GM23338 (cell line): Measurements from ENCODE around the gene PIGU. TPM values are rescaled to one million over a fixed set of nuclear protein-coding genes. Genes with fewer than 3 reads are reported as not detected.

Experiments used
- ATAC-seq: fragments of 200-7000 bp; cut with Tn5 transposase; 3 replicates; pipeline ENCODE4 v1.9.1; 2020
- DNase-seq: peaks from one replicate; pipeline ENCODE4 v3.0.0-alpha.2; 2015; ENCODE audit warnings: low spot score
- H2AFZ ChIP-seq: fragments of 200-600 bp; sonication (generic); 2 replicates; pipeline ENCODE4 v1.8.0; 2016; ENCODE audit warnings: antibody characterized with exemption, mild to moderate bottlenecking, moderate library complexity
- H3F3A ChIP-seq: fragments of 200-600 bp; sonication (generic); replicated peaks from 2 replicates; pipeline ENCODE4 v1.8.0; 2017; ENCODE audit warnings: antibody characterized with exemption, mixed run types, low read depth
- H3K27ac ChIP-seq: fragments of 200-600 bp; sonication (generic); 2 replicates; pipeline ENCODE4 v1.6.1; 2016; ENCODE audit warnings: low read depth
- H3K27me3 ChIP-seq: fragments of 200-600 bp; sonication (generic); 2 replicates; pipeline ENCODE4 v1.8.0; 2016; ENCODE audit warnings: mild to moderate bottlenecking, mixed run types, moderate library complexity; ENCODE audit not compliant: insufficient read depth
- H3K36me3 ChIP-seq: fragments of 200-600 bp; sonication (generic); 2 replicates; pipeline ENCODE4 v1.8.0; 2016; ENCODE audit warnings: mild to moderate bottlenecking; ENCODE audit not compliant: insufficient read depth
- H3K4me1 ChIP-seq: fragments of 200-600 bp; sonication (generic); 2 replicates; pipeline ENCODE4 v1.8.0; 2016; ENCODE audit warnings: mild to moderate bottlenecking, moderate library complexity; ENCODE audit not compliant: insufficient read depth
- H3K4me2 ChIP-seq: fragments of 200-600 bp; sonication (generic); 2 replicates; pipeline ENCODE4 v1.7.1; 2017; ENCODE audit warnings: mixed run types
- H3K4me3 ChIP-seq: fragments of 200-600 bp; sonication (generic); 2 replicates; pipeline ENCODE4 v1.6.1; 2016; ENCODE audit warnings: mixed run types
- H3K79me2 ChIP-seq: fragments of 200-600 bp; sonication (generic); replicated peaks from 2 replicates; pipeline ENCODE4 v1.8.0; 2017; ENCODE audit warnings: mild to moderate bottlenecking; ENCODE audit not compliant: insufficient read depth
- H3K9me2 ChIP-seq: fragments of 200-600 bp; sonication (generic); 2 replicates; pipeline ENCODE4 v1.8.0; 2017; ENCODE audit not compliant: insufficient read depth
- H4K20me1 ChIP-seq: fragments of 200-600 bp; sonication (generic); replicated peaks from 2 replicates; pipeline ENCODE4 v1.8.0; 2017; ENCODE audit warnings: mild to moderate bottlenecking; ENCODE audit not compliant: insufficient read depth
- H3K27ac Mint-ChIP-seq: 2 replicates; pipeline ENCODE4 v1.8.0; 2020; ENCODE audit warnings: inconsistent platforms, mild to moderate bottlenecking, moderate library complexity, mixed read lengths
- H3K27me3 Mint-ChIP-seq: 3 replicates; pipeline ENCODE4 v1.8.0; 2022; ENCODE audit warnings: low read depth, mild to moderate bottlenecking, moderate library complexity, mixed read lengths, inconsistent platforms; ENCODE audit not compliant: insufficient read depth, poor library complexity
- H3K36me3 Mint-ChIP-seq: 3 replicates; pipeline ENCODE4 v1.8.0; 2021; ENCODE audit warnings: low read depth, mild to moderate bottlenecking, inconsistent platforms, moderate library complexity, mixed read lengths
- H3K4me1 Mint-ChIP-seq: 3 replicates; pipeline ENCODE4 v1.8.0; 2020; ENCODE audit warnings: mild to moderate bottlenecking, inconsistent platforms, mixed read lengths
- H3K4me3 Mint-ChIP-seq: 3 replicates; pipeline ENCODE4 v1.8.0; 2021; ENCODE audit warnings: moderate library complexity, mild to moderate bottlenecking, inconsistent platforms, mixed read lengths
- H3K9me3 Mint-ChIP-seq: 3 replicates; pipeline ENCODE4 v1.8.0; 2020; ENCODE audit warnings: moderate library complexity, mild to moderate bottlenecking, inconsistent platforms, mixed read lengths
- CREB1 ChIP-seq: fragments of 250-450 bp; sonication (Bioruptor Pico); IDR thresholded peaks from 2 replicates; pipeline ENCODE4 v1.5.0; 2020; ENCODE audit warnings: low read depth, mild to moderate bottlenecking, moderate library complexity
- EZH2 ChIP-seq: fragments of 200-600 bp; sonication (generic); IDR thresholded peaks from one replicate; pipeline ENCODE4 v1.8.0; 2017; ENCODE audit warnings: antibody characterized with exemption, mild to moderate bottlenecking, low read depth; ENCODE audit not compliant: unreplicated experiment
- JUNB ChIP-seq: IDR thresholded peaks from one replicate; pipeline ENCODE4 v1.6.1; 2016; ENCODE audit warnings: antibody characterized with exemption; ENCODE audit not compliant: unreplicated experiment
- NANOG ChIP-seq: IDR thresholded peaks from 2 replicates; pipeline ENCODE4 v1.6.1; 2016; ENCODE audit warnings: antibody characterized with exemption, borderline replicate concordance
- POLR2AphosphoS5 ChIP-seq: IDR thresholded peaks from 2 replicates; pipeline ENCODE4 v1.6.1; 2016; ENCODE audit warnings: antibody characterized with exemption, low read depth
- STAT1 ChIP-seq: IDR thresholded peaks from one replicate; pipeline ENCODE4 v1.6.1; 2016; ENCODE audit warnings: antibody characterized with exemption; ENCODE audit not compliant: unreplicated experiment
- ZNF114 ChIP-seq: fragments of 250-450 bp; sonication (Bioruptor Pico); IDR thresholded peaks from 2 replicates; pipeline ENCODE4 v1.5.0; 2020; ENCODE audit warnings: mild to moderate bottlenecking, moderate library complexity
- ZNF331 ChIP-seq: fragments of 250-450 bp; sonication (Bioruptor Pico); IDR thresholded peaks from 2 replicates; pipeline ENCODE4 v1.5.0; 2020; ENCODE audit warnings: low read depth, mild to moderate bottlenecking, moderate library complexity
- polyA plus RNA-seq: library from polyadenylated mRNA; unstranded; fragments of >200 nt; fragmentation: Nextera tagmentation; extraction: Ambion mirVana; gene quantifications from 2 replicates; pipeline ENCODE4 v1.2.1, GENCODE V29; 2016
- total RNA-seq: library from RNA; depleted of rRNA; stranded (reverse); fragments of >200 nt; shearing (Covaris generic); gene quantifications from 2 replicates; pipeline ENCODE4 v1.2.3, GENCODE V29; 2014
- TF ChIP-seq, protein P1 (sequence below), 2 experiments: fragments of 200-600 bp in 1 of 2; sonication (generic) in 1 of 2; conservative IDR thresholded peaks; 2 replicates each; pipeline versions ENCODE4 v1.5.1 to v1.6.1; 2016 to 2017; ENCODE audit warnings: antibody characterized with exemption in 2 of 2, low read depth in 2 of 2, mild to moderate bottlenecking in 2 of 2, moderate library complexity in 1 of 2
- TF ChIP-seq, protein P2 (sequence below): IDR thresholded peaks from one replicate; pipeline ENCODE4 v1.6.1; 2018; ENCODE audit warnings: antibody characterized with exemption; ENCODE audit not compliant: unreplicated experiment
- TF ChIP-seq, protein P3 (sequence below): IDR thresholded peaks from 2 replicates; pipeline ENCODE4 v1.6.1; 2016; ENCODE audit warnings: antibody characterized with exemption

PIGU gene
- total and polyA plus RNA-seq, 2 experiments from 2014 or later: 24.3 to 28.9 TPM

DNA sequence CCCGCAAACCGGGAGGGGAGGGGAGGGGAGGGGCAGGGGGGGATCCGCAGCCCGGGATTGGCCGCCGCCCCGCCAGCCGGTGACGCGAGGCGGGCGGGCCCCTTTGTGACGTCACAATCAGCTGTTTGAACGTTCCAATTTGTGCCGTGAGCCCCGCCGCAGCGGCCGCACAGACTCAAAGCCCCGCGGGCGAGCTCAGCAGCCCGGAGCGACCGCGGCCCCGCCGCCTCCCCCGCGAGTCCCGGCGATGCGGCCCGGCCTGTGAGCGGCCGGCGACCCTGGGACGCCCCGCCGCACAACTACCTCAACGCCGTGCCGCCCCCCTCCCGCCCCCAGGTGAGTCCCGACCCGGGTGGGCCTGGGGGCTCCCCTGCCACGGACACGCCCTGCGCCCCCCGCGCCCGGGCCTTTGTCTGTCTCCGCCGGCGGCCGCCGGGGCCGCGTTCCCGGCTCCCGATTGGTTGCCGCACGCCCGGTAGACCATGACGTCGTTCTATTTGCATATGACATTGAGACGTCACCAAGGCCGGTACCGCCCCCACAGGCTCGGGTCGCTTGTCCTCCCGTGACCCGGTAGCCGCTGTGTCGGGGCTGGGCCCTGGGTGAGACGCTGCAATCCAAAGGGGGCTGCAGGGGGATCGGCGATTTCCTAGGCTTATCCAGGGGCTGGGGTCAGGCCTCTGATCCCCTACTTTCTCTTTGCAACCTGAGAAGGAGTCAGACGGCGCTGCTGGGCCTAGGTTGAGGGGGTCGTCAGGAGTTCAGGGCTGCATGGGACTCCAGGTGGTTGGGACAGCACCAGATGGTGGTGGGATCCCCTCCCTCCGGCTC, 27.5 kb upstream of the PIGU start, which contains the start of gene TP53INP2:
TSS of gene TP53INP2 (plus strand) at position 168 of the 831 bp plus-strand sequence. CDS start 4,396 bp downstream, outside the sequence.
- H3K9me3 Mint-ChIP-seq: no peaks in the 10 kb centered on the region
- no peaks in the 10 kb centered on the region for H3K36me3 Mint-ChIP-seq
- peak; percentile 96 for DNase-seq
- peak within 1 kb of the TSS; percentile 92 for H3K4me2 ChIP-seq
- H3K79me2 ChIP-seq: no peaks in the 10 kb centered on the region
- H3K4me3 Mint-ChIP-seq: peak within 1 kb of the TSS; percentile 90
- H3K27me3 Mint-ChIP-seq: peaks cover 44% of the 10 kb centered on the region
- peak; percentile 97 for TF ChIP-seq CREB1 (CRISPR knock-in tag)
- TF ChIP-seq POLR2AphosphoS5: peak; percentile 24; the same call in 1 of the 2 replicates
- no peak for TF ChIP-seq EZH2
- peak within 1 kb of the TSS; percentile 96 for H3K27ac Mint-ChIP-seq
- peak within 1 kb of the TSS; percentile 99 for H2AFZ ChIP-seq
- H3K27me3 ChIP-seq: peaks cover 23% of the 10 kb centered on the region
- H3K4me3 ChIP-seq: peak within 1 kb of the TSS; percentile 97
- H3K4me1 Mint-ChIP-seq: peaks cover 15% of the 10 kb centered on the region
- peak; percentile 40 for ATAC-seq
- H3K4me1 ChIP-seq: peaks cover 12% of the 10 kb centered on the region; the same call in 1 of the 2 replicates
- H3F3A ChIP-seq: peaks cover 20% of the 10 kb centered on the region; the same call in 1 of the 2 replicates
- H3K36me3 ChIP-seq: no peaks in the 10 kb centered on the region
- no peaks in the 10 kb centered on the region for H3K9me2 ChIP-seq
- H3K27ac ChIP-seq: peak within 1 kb of the TSS; percentile 79
- H4K20me1 ChIP-seq: 0 out of 2 replicates have a peak, but pooled peaks cover 4% of the 10 kb centered on the region

DNA sequence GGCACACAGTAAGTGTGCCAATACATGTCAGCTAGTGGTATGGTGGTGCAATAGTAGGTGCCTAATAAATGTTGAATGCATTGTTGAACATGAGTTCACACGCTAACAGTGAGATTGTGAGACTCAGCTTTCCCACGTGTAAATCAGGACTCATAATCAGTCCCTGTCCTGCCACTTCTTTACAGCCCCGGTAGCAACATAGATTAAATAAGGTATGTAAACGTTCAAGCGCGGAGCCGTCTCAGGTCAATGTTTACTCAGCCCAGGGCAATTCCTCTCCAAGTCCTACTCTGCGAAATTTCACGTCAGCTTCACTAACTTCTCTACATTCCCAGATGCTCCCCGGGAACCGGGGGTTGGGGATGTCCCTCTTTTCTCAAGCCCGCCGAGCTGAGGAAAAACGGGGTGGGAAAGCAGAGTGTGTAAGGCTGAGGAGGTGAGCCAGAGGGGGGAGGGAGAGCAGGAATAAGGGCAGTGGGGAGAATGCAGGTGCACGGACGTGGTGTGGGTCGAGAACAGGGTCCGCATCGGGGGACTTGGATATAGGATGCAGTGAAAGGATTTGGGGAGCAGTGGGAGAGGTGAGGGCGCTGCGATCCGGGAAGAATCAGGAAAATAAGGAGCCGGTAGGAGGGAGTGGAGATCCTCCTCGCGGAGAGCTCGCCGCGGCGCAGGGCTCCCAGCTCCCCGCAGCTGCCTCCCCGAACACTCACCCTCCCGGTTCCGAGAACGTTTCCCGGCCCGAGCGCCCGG, 26.7 kb upstream of the PIGU start:
- no peak overlapping the region; the same call in 1 of the 2 replicates for H3K27ac ChIP-seq
- TF ChIP-seq, protein P1, sequence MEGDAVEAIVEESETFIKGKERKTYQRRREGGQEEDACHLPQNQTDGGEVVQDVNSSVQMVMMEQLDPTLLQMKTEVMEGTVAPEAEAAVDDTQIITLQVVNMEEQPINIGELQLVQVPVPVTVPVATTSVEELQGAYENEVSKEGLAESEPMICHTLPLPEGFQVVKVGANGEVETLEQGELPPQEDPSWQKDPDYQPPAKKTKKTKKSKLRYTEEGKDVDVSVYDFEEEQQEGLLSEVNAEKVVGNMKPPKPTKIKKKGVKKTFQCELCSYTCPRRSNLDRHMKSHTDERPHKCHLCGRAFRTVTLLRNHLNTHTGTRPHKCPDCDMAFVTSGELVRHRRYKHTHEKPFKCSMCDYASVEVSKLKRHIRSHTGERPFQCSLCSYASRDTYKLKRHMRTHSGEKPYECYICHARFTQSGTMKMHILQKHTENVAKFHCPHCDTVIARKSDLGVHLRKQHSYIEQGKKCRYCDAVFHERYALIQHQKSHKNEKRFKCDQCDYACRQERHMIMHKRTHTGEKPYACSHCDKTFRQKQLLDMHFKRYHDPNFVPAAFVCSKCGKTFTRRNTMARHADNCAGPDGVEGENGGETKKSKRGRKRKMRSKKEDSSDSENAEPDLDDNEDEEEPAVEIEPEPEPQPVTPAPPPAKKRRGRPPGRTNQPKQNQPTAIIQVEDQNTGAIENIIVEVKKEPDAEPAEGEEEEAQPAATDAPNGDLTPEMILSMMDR (conservative IDR thresholded peaks at IDR 0.05; ENCODE audit: low read depth in 2 of 2): no peak
- TF ChIP-seq POLR2AphosphoS5 (no peak; the same call in 1 of the 2 replicates), CREB1 (CRISPR knock-in tag) (no peak), EZH2 (no peak), ZNF114 (no peak), STAT1 (no peak), JUNB (no peak), ZNF331 (CRISPR knock-in tag) (no peak), NANOG (no peak)
- TF ChIP-seq, protein P2, sequence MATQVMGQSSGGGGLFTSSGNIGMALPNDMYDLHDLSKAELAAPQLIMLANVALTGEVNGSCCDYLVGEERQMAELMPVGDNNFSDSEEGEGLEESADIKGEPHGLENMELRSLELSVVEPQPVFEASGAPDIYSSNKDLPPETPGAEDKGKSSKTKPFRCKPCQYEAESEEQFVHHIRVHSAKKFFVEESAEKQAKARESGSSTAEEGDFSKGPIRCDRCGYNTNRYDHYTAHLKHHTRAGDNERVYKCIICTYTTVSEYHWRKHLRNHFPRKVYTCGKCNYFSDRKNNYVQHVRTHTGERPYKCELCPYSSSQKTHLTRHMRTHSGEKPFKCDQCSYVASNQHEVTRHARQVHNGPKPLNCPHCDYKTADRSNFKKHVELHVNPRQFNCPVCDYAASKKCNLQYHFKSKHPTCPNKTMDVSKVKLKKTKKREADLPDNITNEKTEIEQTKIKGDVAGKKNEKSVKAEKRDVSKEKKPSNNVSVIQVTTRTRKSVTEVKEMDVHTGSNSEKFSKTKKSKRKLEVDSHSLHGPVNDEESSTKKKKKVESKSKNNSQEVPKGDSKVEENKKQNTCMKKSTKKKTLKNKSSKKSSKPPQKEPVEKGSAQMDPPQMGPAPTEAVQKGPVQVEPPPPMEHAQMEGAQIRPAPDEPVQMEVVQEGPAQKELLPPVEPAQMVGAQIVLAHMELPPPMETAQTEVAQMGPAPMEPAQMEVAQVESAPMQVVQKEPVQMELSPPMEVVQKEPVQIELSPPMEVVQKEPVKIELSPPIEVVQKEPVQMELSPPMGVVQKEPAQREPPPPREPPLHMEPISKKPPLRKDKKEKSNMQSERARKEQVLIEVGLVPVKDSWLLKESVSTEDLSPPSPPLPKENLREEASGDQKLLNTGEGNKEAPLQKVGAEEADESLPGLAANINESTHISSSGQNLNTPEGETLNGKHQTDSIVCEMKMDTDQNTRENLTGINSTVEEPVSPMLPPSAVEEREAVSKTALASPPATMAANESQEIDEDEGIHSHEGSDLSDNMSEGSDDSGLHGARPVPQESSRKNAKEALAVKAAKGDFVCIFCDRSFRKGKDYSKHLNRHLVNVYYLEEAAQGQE: no peak
- TF ChIP-seq, protein P3, sequence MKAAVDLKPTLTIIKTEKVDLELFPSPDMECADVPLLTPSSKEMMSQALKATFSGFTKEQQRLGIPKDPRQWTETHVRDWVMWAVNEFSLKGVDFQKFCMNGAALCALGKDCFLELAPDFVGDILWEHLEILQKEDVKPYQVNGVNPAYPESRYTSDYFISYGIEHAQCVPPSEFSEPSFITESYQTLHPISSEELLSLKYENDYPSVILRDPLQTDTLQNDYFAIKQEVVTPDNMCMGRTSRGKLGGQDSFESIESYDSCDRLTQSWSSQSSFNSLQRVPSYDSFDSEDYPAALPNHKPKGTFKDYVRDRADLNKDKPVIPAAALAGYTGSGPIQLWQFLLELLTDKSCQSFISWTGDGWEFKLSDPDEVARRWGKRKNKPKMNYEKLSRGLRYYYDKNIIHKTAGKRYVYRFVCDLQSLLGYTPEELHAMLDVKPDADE: no peak

More for the DNA sequence above, 26.7 kb upstream of the PIGU start:
- H3K27me3 ChIP-seq: peaks cover 23% of the 10 kb centered on the region
- peaks cover 41% of the 10 kb centered on the region for H3K27me3 Mint-ChIP-seq
- H3K27ac Mint-ChIP-seq: peak overlapping the region; percentile 90
- peak; percentile 55 for DNase-seq
- no peaks in the 10 kb centered on the region for H3K9me2 ChIP-seq
- H3F3A ChIP-seq: peaks cover 18% of the 10 kb centered on the region; the same call in 1 of the 2 replicates
- peaks cover 12% of the 10 kb centered on the region; the same call in 1 of the 2 replicates for H3K4me1 ChIP-seq
- no peak; the same call in 2 of the 3 replicates for ATAC-seq
- no peaks in the 10 kb centered on the region for H3K36me3 Mint-ChIP-seq
- peak overlapping the region; percentile 90 for H3K4me3 Mint-ChIP-seq
- H3K4me2 ChIP-seq: peak overlapping the region; percentile 92
- H4K20me1 ChIP-seq: 0 out of 2 replicates have a peak, but pooled peaks cover 4% of the 10 kb centered on the region
- no peaks in the 10 kb centered on the region for H3K79me2 ChIP-seq
- H2AFZ ChIP-seq: peak overlapping the region; percentile 99
- H3K36me3 ChIP-seq: no peaks in the 10 kb centered on the region
- H3K4me1 Mint-ChIP-seq: peaks cover 14% of the 10 kb centered on the region
- no peaks in the 10 kb centered on the region for H3K9me3 Mint-ChIP-seq
- H3K4me3 ChIP-seq: peak overlapping the region; percentile 97
